WTC11 (cell line): ENCODE data around the gene TSPAN17. TPM values are rescaled to one million over a fixed set of nuclear protein-coding genes. Genes with fewer than 3 reads are reported as not detected.
"Not testable (repeated sequence)": the region's sequence is repeated elsewhere in the genome, so short reads cannot be mapped to it uniquely, and the experiment has no call there.

Experiments used
- ATAC-seq: fragments of 200-7000 bp; cut with Tn5 transposase; 2 replicates; pipeline ENCODE4 v1.10.0; 2021; ENCODE audit warnings: mild to moderate bottlenecking, moderate library complexity
- CTCF ChIA-PET: fragments of 300-600 bp; sonication (Branson Sonifier 250); formaldehyde crosslinking; loops from one replicate; lab custom pipeline; 2021; ENCODE audit warnings: antibody characterized with exemption; lab: Charles Lee
- POLR2A ChIA-PET: fragments of 350-600 bp; sonication (Branson Sonifier 250); formaldehyde crosslinking; loops from one replicate; lab custom pipeline; 2021; ENCODE audit warnings: antibody characterized with exemption; lab: Charles Lee
- DNase-seq: peaks from one replicate; pipeline ENCODE4 v3.0.0; 2021; ENCODE audit warnings: low spot score
- H3K27ac Mint-ChIP-seq: 2 replicates; pipeline ENCODE4 v1.8.0; 2021; ENCODE audit warnings: mixed read lengths
- H3K27me3 Mint-ChIP-seq: 2 replicates; pipeline ENCODE4 v1.8.0; 2021; ENCODE audit warnings: low read depth, mild to moderate bottlenecking, moderate library complexity, mixed read lengths
- H3K36me3 Mint-ChIP-seq: 2 replicates; pipeline ENCODE4 v1.8.0; 2021; ENCODE audit warnings: mixed read lengths
- H3K4me1 Mint-ChIP-seq: 2 replicates; pipeline ENCODE4 v1.8.0; 2022; ENCODE audit warnings: mixed read lengths
- H3K4me3 Mint-ChIP-seq: 2 replicates; pipeline ENCODE4 v1.8.0; 2021; ENCODE audit warnings: mild to moderate bottlenecking, moderate library complexity, mixed read lengths
- H3K9me3 Mint-ChIP-seq: 2 replicates; pipeline ENCODE4 v1.8.0; 2021; ENCODE audit warnings: mixed read lengths
- ATF1 ChIP-seq: sonication (generic); formaldehyde crosslinking; IDR thresholded peaks from 2 replicates; pipeline ENCODE4 v1.8.1; 2023; ENCODE audit warnings: mild to moderate bottlenecking, moderate library complexity, missing genetic modification reagents
- CREM ChIP-seq: sonication (generic); formaldehyde crosslinking; IDR thresholded peaks from 2 replicates; pipeline ENCODE4 v1.8.1; 2022; ENCODE audit warnings: mild to moderate bottlenecking, missing genetic modification reagents, moderate library complexity
- FOXK1 ChIP-seq: sonication (generic); formaldehyde crosslinking; IDR thresholded peaks from 2 replicates; pipeline ENCODE4 v1.8.0; 2022; ENCODE audit warnings: mild to moderate bottlenecking, moderate library complexity, missing genetic modification reagents
- GTF2I ChIP-seq: fragments of 250-450 bp; sonication (Bioruptor Pico); conservative IDR thresholded peaks from 2 replicates; pipeline ENCODE4 v1.4.0; 2021; ENCODE audit warnings: mild to moderate bottlenecking
- IRF2 ChIP-seq: sonication (generic); formaldehyde crosslinking; IDR thresholded peaks from 2 replicates; pipeline ENCODE4 v1.8.0; 2022; ENCODE audit warnings: low read depth, missing genetic modification reagents, borderline replicate concordance
- MYBL2 ChIP-seq: sonication (generic); formaldehyde crosslinking; IDR thresholded peaks from 2 replicates; pipeline ENCODE4 v1.8.1; 2023; ENCODE audit warnings: mild to moderate bottlenecking, moderate library complexity, missing genetic modification reagents
- NFYB ChIP-seq: sonication (generic); formaldehyde crosslinking; conservative IDR thresholded peaks from 2 replicates; pipeline ENCODE4 v1.8.0; 2022; ENCODE audit warnings: low read depth, missing genetic modification reagents
- NR3C1 ChIP-seq: sonication (generic); formaldehyde crosslinking; conservative IDR thresholded peaks from 2 replicates; pipeline ENCODE4 v1.8.1; 2023; ENCODE audit warnings: low read depth, mild to moderate bottlenecking, missing genetic modification reagents
- PRRX2 ChIP-seq: fragments of 250-450 bp; sonication (Bioruptor Pico); IDR thresholded peaks from 2 replicates; pipeline ENCODE4 v1.8.0; 2021; ENCODE audit warnings: mild to moderate bottlenecking
- SP1 ChIP-seq: sonication (generic); formaldehyde crosslinking; conservative IDR thresholded peaks from 2 replicates; pipeline ENCODE4 v1.8.1; 2022; ENCODE audit warnings: missing genetic modification reagents
- ZBTB21 ChIP-seq: sonication (generic); formaldehyde crosslinking; IDR thresholded peaks from 2 replicates; pipeline ENCODE4 v1.8.1; 2023; ENCODE audit warnings: mild to moderate bottlenecking, missing genetic modification reagents, borderline replicate concordance
- ZNF121 ChIP-seq: sonication (generic); formaldehyde crosslinking; IDR thresholded peaks from 2 replicates; pipeline ENCODE4 v1.8.0; 2023; ENCODE audit warnings: missing genetic modification reagents
- ZNF232 ChIP-seq: sonication (generic); formaldehyde crosslinking; IDR thresholded peaks from 2 replicates; pipeline ENCODE4 v1.8.0; 2022; ENCODE audit warnings: mild to moderate bottlenecking, missing genetic modification reagents
- ZNF317 ChIP-seq: sonication (generic); formaldehyde crosslinking; IDR thresholded peaks from 2 replicates; pipeline ENCODE4 v1.8.1; 2023; ENCODE audit warnings: low read depth, mild to moderate bottlenecking, moderate library complexity, missing genetic modification reagents, borderline replicate concordance
- total RNA-seq: library from RNA; stranded (reverse); gene quantifications from 3 replicates; pipeline ENCODE4 v1.2.3, GENCODE V29; 2021
- TF ChIP-seq, protein P1 (sequence below): sonication (generic); formaldehyde crosslinking; IDR thresholded peaks from 2 replicates; pipeline ENCODE4 v1.8.0; 2022; ENCODE audit warnings: missing genetic modification reagents
- TF ChIP-seq, protein P2 (sequence below): sonication (generic); formaldehyde crosslinking; conservative IDR thresholded peaks from 2 replicates; pipeline ENCODE4 v1.8.1; 2023; ENCODE audit warnings: mild to moderate bottlenecking, low read depth, missing genetic modification reagents, moderate library complexity
- TF ChIP-seq, protein P3 (sequence below): sonication (generic); formaldehyde crosslinking; IDR thresholded peaks from 2 replicates; pipeline ENCODE4 v1.8.1; 2023; ENCODE audit warnings: mild to moderate bottlenecking, missing genetic modification reagents, moderate library complexity
- TF ChIP-seq, protein P4 (sequence below): sonication (generic); formaldehyde crosslinking; IDR thresholded peaks from 2 replicates; pipeline ENCODE4 v1.8.0; 2022; ENCODE audit warnings: mild to moderate bottlenecking, missing genetic modification reagents
- TF ChIP-seq, protein P5 (sequence below): sonication (generic); formaldehyde crosslinking; IDR thresholded peaks from 2 replicates; pipeline ENCODE4 v1.8.0; 2022; ENCODE audit warnings: mild to moderate bottlenecking, missing genetic modification reagents
- TF ChIP-seq, protein P6 (sequence below): sonication (generic); formaldehyde crosslinking; conservative IDR thresholded peaks from 2 replicates; pipeline ENCODE4 v1.8.1; 2022; ENCODE audit warnings: mild to moderate bottlenecking, missing genetic modification reagents
- TF ChIP-seq, protein P7 (sequence below): fragments of 250-450 bp; sonication (Bioruptor Pico); conservative IDR thresholded peaks from 2 replicates; pipeline ENCODE4 v1.9.0; 2021; ENCODE audit warnings: mild to moderate bottlenecking

TSPAN17 gene
- total RNA-seq, 1 experiment from 2014 or later = 47.8 TPM

DNA sequence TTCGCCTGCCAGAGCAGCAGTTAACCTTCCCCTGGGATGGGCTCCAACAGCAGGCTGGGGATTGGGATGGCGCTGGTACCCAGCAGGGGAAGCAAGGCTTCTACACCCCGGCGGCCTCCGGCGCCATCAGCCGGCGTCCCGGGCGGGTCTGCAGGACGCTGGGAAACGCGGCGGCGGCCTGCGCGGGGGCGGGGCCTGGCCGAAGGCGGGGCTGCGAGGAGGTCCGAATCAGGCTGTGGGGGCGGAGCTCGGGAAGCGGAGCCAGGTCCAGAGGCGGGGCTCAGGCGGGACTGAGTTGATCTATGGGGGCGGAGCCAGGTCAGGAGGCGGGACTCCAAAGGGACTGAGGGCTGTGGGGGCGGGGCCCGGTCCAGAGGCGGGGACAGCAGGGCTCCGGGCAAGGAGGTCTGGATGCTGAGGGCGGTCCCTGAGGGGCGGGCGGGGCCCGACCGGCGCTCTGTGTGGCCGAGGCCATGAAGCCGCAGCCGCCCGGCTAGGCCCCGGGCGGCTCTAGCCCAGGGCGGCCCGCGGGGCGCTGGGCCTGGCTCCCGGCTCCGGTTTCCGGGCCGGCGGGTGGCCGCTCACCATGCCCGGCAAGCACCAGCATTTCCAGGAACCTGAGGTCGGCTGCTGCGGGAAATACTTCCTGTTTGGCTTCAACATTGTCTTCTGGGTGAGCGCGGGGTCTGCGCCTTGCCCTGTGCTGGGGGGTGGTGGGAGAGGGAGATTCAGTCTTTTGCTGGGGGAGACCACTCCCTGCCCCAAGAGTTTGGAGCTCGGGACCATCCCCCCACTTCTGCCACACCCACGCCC lies at the start of gene TSPAN17 (continued):
- TF ChIP-seq ATF1 (CRISPR knock-in tag) = no peak
- TF ChIP-seq SP1 (CRISPR knock-in tag) = peak; percentile 88
- no peak for TF ChIP-seq ZNF121
- peak; percentile 13; the same call in 1 of the 2 replicates for TF ChIP-seq MYBL2 (CRISPR knock-in tag)

DNA sequence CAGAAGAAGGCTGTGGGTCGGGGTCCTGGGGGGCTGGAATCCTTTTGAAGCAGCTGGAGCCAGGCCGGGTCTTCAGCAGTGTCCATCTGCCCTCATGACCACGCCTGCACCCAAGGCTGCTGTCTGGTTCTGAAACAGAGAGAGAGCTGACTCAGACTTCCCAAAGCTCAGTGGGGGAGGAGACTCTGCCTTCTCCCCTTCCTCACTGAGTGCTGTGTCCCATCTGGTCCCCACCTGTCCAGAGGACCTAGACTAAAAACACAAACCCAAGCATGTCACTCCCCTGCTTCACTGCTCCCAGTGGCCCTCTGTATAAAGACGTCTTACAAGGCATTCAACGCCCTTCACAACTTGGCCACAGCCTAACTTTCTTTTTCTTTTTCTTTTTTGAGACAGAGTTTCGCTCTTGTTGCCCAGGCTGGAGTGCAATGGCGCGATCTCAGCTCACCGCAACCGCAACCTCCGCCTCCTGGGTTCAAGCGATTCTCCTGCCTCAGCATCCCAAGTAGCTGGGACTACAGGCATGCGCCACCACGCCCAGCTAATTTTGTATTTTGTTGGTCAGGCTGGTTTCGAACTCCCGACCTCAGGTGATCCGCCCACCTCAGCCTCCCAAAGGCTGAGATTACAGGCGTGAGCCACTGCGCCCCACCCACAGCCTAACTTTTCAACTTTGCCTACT lies 47.4 kb upstream of the TSPAN17 start:
- H3K36me3 Mint-ChIP-seq, DNase-seq, ATAC-seq, POLR2A ChIA-PET, H3K27ac Mint-ChIP-seq, H3K4me1 Mint-ChIP-seq, CTCF ChIA-PET, H3K9me3 Mint-ChIP-seq, H3K4me3 Mint-ChIP-seq: not testable (repeated sequence)
- H3K27me3 Mint-ChIP-seq = peaks cover 27% of the 10 kb centered on the region

DNA sequence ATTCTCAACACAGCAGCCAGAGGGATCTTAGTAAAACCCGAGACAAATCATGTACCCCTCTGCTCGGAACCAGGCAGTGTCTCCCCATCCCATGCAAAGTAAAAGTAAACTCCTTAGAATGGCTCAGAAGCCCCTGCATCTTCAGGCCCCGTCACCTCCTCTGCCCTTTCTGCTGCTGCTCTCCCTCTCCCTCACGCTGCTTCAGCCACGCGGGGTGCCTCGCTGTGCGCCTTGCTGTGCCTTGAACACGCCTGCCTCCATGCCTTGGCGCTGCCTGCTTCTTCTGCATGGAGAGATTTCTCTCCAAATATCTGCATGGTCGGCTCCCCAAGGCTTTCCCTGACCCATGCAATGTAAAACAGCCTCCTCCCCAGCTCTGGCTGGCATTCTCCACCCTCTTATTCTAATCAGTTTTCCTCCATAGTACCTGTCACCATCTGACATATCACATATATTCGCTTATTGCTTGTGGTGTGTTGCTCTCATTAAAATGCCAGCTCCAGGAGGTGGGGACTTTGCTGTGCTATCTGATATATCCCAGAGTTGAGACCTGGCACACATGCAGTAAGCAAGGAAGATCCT lies 45.3 kb upstream of the TSPAN17 start:
- H3K9me3 Mint-ChIP-seq = no peaks in the 10 kb centered on the region
- ChIA-PET CTCF (interaction anchor here (1.0 to 1.3 kb wide), 2 partner anchors 10 to 196 kb away, joined by 3 read pairs; no protein-coding TSS in a partner anchor), POLR2A (no interaction called here)
- no peak overlapping the region for H3K4me3 Mint-ChIP-seq
- ATAC-seq = no peak
- no peak overlapping the region for H3K27ac Mint-ChIP-seq
- H3K27me3 Mint-ChIP-seq = peaks cover 11% of the 10 kb centered on the region
- H3K4me1 Mint-ChIP-seq = peaks cover 12% of the 10 kb centered on the region
- DNase-seq = no peak
- H3K36me3 Mint-ChIP-seq = peaks cover 6% of the 10 kb centered on the region
- TF ChIP-seq CREM = no peak
- TF ChIP-seq, protein P1, sequence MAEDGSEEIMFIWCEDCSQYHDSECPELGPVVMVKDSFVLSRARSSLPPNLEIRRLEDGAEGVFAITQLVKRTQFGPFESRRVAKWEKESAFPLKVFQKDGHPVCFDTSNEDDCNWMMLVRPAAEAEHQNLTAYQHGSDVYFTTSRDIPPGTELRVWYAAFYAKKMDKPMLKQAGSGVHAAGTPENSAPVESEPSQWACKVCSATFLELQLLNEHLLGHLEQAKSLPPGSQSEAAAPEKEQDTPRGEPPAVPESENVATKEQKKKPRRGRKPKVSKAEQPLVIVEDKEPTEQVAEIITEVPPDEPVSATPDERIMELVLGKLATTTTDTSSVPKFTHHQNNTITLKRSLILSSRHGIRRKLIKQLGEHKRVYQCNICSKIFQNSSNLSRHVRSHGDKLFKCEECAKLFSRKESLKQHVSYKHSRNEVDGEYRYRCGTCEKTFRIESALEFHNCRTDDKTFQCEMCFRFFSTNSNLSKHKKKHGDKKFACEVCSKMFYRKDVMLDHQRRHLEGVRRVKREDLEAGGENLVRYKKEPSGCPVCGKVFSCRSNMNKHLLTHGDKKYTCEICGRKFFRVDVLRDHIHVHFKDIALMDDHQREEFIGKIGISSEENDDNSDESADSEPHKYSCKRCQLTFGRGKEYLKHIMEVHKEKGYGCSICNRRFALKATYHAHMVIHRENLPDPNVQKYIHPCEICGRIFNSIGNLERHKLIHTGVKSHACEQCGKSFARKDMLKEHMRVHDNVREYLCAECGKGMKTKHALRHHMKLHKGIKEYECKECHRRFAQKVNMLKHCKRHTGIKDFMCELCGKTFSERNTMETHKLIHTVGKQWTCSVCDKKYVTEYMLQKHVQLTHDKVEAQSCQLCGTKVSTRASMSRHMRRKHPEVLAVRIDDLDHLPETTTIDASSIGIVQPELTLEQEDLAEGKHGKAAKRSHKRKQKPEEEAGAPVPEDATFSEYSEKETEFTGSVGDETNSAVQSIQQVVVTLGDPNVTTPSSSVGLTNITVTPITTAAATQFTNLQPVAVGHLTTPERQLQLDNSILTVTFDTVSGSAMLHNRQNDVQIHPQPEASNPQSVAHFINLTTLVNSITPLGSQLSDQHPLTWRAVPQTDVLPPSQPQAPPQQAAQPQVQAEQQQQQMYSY (CRISPR knock-in tag) = no peak
- TF ChIP-seq, protein P2, sequence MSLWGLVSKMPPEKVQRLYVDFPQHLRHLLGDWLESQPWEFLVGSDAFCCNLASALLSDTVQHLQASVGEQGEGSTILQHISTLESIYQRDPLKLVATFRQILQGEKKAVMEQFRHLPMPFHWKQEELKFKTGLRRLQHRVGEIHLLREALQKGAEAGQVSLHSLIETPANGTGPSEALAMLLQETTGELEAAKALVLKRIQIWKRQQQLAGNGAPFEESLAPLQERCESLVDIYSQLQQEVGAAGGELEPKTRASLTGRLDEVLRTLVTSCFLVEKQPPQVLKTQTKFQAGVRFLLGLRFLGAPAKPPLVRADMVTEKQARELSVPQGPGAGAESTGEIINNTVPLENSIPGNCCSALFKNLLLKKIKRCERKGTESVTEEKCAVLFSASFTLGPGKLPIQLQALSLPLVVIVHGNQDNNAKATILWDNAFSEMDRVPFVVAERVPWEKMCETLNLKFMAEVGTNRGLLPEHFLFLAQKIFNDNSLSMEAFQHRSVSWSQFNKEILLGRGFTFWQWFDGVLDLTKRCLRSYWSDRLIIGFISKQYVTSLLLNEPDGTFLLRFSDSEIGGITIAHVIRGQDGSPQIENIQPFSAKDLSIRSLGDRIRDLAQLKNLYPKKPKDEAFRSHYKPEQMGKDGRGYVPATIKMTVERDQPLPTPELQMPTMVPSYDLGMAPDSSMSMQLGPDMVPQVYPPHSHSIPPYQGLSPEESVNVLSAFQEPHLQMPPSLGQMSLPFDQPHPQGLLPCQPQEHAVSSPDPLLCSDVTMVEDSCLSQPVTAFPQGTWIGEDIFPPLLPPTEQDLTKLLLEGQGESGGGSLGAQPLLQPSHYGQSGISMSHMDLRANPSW (CRISPR knock-in tag) = no peak
- no peak for TF ChIP-seq FOXK1
- no peak for TF ChIP-seq ZNF317 (CRISPR knock-in tag)
- TF ChIP-seq PRRX2 (CRISPR knock-in tag) = no peak
- no peak for TF ChIP-seq GTF2I
- TF ChIP-seq, protein P3, sequence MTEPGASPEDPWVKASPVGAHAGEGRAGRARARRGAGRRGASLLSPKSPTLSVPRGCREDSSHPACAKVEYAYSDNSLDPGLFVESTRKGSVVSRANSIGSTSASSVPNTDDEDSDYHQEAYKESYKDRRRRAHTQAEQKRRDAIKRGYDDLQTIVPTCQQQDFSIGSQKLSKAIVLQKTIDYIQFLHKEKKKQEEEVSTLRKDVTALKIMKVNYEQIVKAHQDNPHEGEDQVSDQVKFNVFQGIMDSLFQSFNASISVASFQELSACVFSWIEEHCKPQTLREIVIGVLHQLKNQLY (CRISPR knock-in tag) = no peak
- TF ChIP-seq NR3C1 (CRISPR knock-in tag) = no peak
- TF ChIP-seq, protein P4, sequence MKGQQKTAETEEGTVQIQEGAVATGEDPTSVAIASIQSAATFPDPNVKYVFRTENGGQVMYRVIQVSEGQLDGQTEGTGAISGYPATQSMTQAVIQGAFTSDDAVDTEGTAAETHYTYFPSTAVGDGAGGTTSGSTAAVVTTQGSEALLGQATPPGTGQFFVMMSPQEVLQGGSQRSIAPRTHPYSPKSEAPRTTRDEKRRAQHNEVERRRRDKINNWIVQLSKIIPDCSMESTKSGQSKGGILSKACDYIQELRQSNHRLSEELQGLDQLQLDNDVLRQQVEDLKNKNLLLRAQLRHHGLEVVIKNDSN = no peak
- no peak for TF ChIP-seq ZBTB21 (CRISPR knock-in tag)
- TF ChIP-seq, protein P5, sequence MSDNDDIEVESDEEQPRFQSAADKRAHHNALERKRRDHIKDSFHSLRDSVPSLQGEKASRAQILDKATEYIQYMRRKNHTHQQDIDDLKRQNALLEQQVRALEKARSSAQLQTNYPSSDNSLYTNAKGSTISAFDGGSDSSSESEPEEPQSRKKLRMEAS (CRISPR knock-in tag) = no peak
- TF ChIP-seq, protein P6, sequence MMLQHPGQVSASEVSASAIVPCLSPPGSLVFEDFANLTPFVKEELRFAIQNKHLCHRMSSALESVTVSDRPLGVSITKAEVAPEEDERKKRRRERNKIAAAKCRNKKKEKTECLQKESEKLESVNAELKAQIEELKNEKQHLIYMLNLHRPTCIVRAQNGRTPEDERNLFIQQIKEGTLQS (CRISPR knock-in tag) = no peak
- TF ChIP-seq NFYB (CRISPR knock-in tag) = no peak
- TF ChIP-seq, protein P7, sequence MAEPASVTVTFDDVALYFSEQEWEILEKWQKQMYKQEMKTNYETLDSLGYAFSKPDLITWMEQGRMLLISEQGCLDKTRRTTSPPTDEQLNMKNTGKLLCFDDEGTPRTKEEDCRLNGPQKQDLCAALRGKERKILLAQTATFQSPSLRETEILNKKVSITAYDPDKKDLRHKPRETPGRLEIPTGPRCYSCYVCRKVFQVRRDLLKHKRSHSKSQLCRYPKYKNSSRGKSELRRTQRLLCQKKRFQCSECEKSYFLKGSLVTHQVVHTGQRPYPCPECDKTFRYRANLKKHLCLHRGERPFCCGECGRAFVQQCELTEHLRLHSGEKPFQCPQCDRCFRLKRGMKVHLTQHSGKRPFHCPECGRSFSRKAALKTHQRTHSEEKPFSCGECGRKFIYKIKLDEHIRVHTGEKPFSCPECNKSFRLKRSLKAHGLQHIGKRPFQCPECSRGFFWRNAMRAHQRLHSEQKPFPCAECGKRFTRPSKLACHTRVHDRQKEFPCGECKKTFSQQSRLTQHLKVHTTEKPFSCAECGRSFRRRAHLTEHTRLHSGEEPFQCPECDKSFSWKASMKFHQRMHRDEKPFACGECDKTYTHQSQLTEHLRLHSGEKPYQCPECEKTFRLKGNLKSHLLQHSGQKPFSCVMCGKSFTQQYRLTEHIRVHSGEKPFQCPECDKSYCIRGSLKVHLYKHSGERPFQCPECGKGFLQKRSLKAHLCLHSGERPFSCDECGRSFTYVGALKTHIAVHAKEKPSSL (CRISPR knock-in tag) = no peak
- no peak for TF ChIP-seq ZNF232
- no peak for TF ChIP-seq IRF2 (CRISPR knock-in tag)
